K562 (cell line): Measurements from ENCODE around the gene CHAT. TPM values are rescaled to one million over a fixed set of nuclear protein-coding genes. Genes with fewer than 3 reads are reported as not detected.

Experiments used
- ATAC-seq: fragments of 200-7000 bp; cut with Tn5 transposase; 3 replicates; pipeline ENCODE4 v1.9.1; 2020; ENCODE audit warnings: moderate library complexity
- BruUV-seq: library from RNA; stranded (reverse); fragments of 400-500 nt; replicated peaks from 2 replicates; lab custom pipeline; 2021; lab: Mats Ljungman, UMichigan
- CTCF ChIA-PET: fragments of 300-600 bp; formaldehyde crosslinking; extraction: SDS; loops from one replicate; lab custom pipeline; 2021; ENCODE audit warnings: low intra/inter-chr PET ratio; lab: Yijun Ruan, JAX
- POLR2A ChIA-PET: fragments of 300-600, 350-650 bp; sonication (Branson Sonifier 250); formaldehyde crosslinking; extraction: SDS; loops from one replicate; lab custom pipeline; 2021; ENCODE audit warnings: antibody characterized with exemption, inconsistent platforms; lab: Yijun Ruan, JAX
- DNase-seq, 4 experiments: peaks; one replicate each; pipeline versions ENCODE4 v3.0.0 to v3.0.0-alpha.2; 2011 to 2018; ENCODE audit warnings: low spot score in 3 of 4, mixed read lengths in 3 of 4; ENCODE audit errors: extremely low read depth in 1 of 4
- FAIRE-seq: peaks from 2 replicates; lab custom pipeline; 2011; peaks lifted over from hg19 to GRCh38; lab: Jason Lieb, UNC
- H2AFZ ChIP-seq: 2 replicates; pipeline ENCODE4 v1.6.0; 2011; ENCODE audit warnings: low read depth, low read length, control low read depth, inconsistent platforms
- H3K27ac ChIP-seq: fragments of 200-600 bp; 3 replicates; pipeline ENCODE4 v1.8.0; 2011; ENCODE audit warnings: low read depth, mild to moderate bottlenecking, control low read depth, inconsistent platforms, low read length, moderate library complexity, mixed read lengths; ENCODE audit errors: extremely low read depth
- H3K27me3 ChIP-seq, 2 experiments: fragments of 300-600 bp in 1 of 2; 2 replicates in 1 of 2; 3 replicates in 1 of 2; pipeline versions ENCODE4 v1.6.0 to v1.8.0; 2011; ENCODE audit warnings: inconsistent platforms in 2 of 2, low read length in 2 of 2, mild to moderate bottlenecking in 1 of 2, mixed read lengths in 1 of 2, moderate library complexity in 1 of 2; ENCODE audit not compliant: control insufficient read depth in 2 of 2, insufficient read depth in 2 of 2
- H3K36me3 ChIP-seq: fragments of 300-600 bp; 3 replicates; pipeline ENCODE4 v1.8.0; 2011; ENCODE audit warnings: mild to moderate bottlenecking, low read length, inconsistent platforms; ENCODE audit not compliant: control insufficient read depth, insufficient read depth
- H3K4me1 ChIP-seq, 2 experiments: fragments of 200-600 bp in 1 of 2; replicated peaks in 1 of 2; 2 replicates in 1 of 2; 3 replicates in 1 of 2; pipeline versions ENCODE4 v1.5.1 to v1.8.0; 2011; ENCODE audit warnings: inconsistent platforms in 2 of 2, low read length in 2 of 2, mild to moderate bottlenecking in 1 of 2, mixed read lengths in 1 of 2, moderate library complexity in 1 of 2; ENCODE audit not compliant: control insufficient read depth in 2 of 2, insufficient read depth in 2 of 2
- H3K4me2 ChIP-seq: 2 replicates; pipeline ENCODE4 v1.6.1; 2011; ENCODE audit warnings: low read length, control low read depth, inconsistent platforms, mixed read lengths; ENCODE audit not compliant: insufficient read depth
- H3K4me3 ChIP-seq: fragments of 200-600 bp; sonication (generic), shearing (Covaris generic); 2 replicates; pipeline ENCODE4 v1.5.1; 2016; ENCODE audit warnings: control low read depth, inconsistent platforms
- H3K79me2 ChIP-seq: fragments of 200-600 bp; 3 replicates; pipeline ENCODE4 v1.8.0; 2011; ENCODE audit warnings: low read length, inconsistent platforms; ENCODE audit not compliant: control insufficient read depth, insufficient read depth
- H3K9ac ChIP-seq, 2 experiments: 2 replicates each; pipeline versions ENCODE4 v1.6.0 to v1.6.1; 2011; ENCODE audit warnings: low read depth in 2 of 2, low read length in 2 of 2, control low read depth in 1 of 2, inconsistent platforms in 1 of 2, mild to moderate bottlenecking in 1 of 2, mixed read lengths in 1 of 2; ENCODE audit not compliant: insufficient read depth in 1 of 2
- H3K9me1 ChIP-seq: one replicate; pipeline ENCODE4 v1.6.0; 2011; ENCODE audit warnings: inconsistent platforms, mild to moderate bottlenecking, low read length, moderate library complexity; ENCODE audit not compliant: control insufficient read depth, insufficient read depth
- H3K9me3 ChIP-seq: replicated peaks from 2 replicates; pipeline ENCODE4 v1.5.1; 2011; ENCODE audit warnings: low read depth, low read length, inconsistent platforms; ENCODE audit not compliant: control insufficient read depth, insufficient read depth
- H4K20me1 ChIP-seq: replicated peaks from 2 replicates; pipeline ENCODE4 v1.6.1; 2011; ENCODE audit warnings: low read length, inconsistent platforms, mixed read lengths; ENCODE audit not compliant: control insufficient read depth, insufficient read depth
- C11orf30 ChIP-seq: fragments of 450-650 bp; IDR thresholded peaks from 2 replicates; pipeline ENCODE4 v1.6.1; 2016; ENCODE audit warnings: low read depth, mild to moderate bottlenecking
- MAFF ChIP-seq: IDR thresholded peaks from 2 replicates; pipeline ENCODE4 v1.6.1; 2012; ENCODE audit warnings: low read length, improper control_type of control experiment
- MAFG ChIP-seq: fragments of 450-650 bp; conservative IDR thresholded peaks from 2 replicates; pipeline ENCODE4 v1.6.1; 2016; ENCODE audit warnings: missing genetic modification characterization, missing compliant biosample characterization
- MAFK ChIP-seq: IDR thresholded peaks from 2 replicates; pipeline ENCODE4 v1.6.1; 2011; ENCODE audit warnings: low read length, improper control_type of control experiment
- MXI1 ChIP-seq: IDR thresholded peaks from 2 replicates; pipeline ENCODE4 v1.6.1; 2011; ENCODE audit warnings: low read depth, mild to moderate bottlenecking, improper control_type of control experiment, low read length
- MYBL2 ChIP-seq, 2 experiments: fragments of 450-650 bp in 1 of 2; sonication (generic) in 1 of 2; formaldehyde crosslinking in 1 of 2; IDR thresholded peaks; 2 replicates each; pipeline versions ENCODE4 v1.6.1 to v1.8.1; 2017 to 2022; ENCODE audit warnings: borderline replicate concordance in 1 of 2, inconsistent platforms in 1 of 2, low read depth in 1 of 2, mild to moderate bottlenecking in 1 of 2, missing genetic modification reagents in 1 of 2, moderate library complexity in 1 of 2
- NFE2 ChIP-seq: IDR thresholded peaks from 2 replicates; pipeline ENCODE4 v1.6.1; 2014; ENCODE audit warnings: antibody characterized with exemption, low read depth
- NFE2L1 ChIP-seq: fragments of 450-650 bp; IDR thresholded peaks from 2 replicates; pipeline ENCODE4 v1.6.1; 2016; ENCODE audit warnings: missing genetic modification characterization, low read depth, mild to moderate bottlenecking, missing compliant biosample characterization, moderate library complexity, borderline replicate concordance
- SIX5 ChIP-seq, 2 experiments: IDR thresholded peaks; 2 replicates each; pipeline ENCODE4 v1.6.1; 2011; ENCODE audit warnings: low read length in 2 of 2, borderline replicate concordance in 1 of 2, low read depth in 1 of 2, mild to moderate bottlenecking in 1 of 2, moderate library complexity in 1 of 2; ENCODE audit not compliant: insufficient read depth in 1 of 2
- TEAD4 ChIP-seq, 2 experiments: sonication (generic) in 1 of 2; formaldehyde crosslinking in 1 of 2; IDR thresholded peaks; 2 replicates each; pipeline versions ENCODE4 v1.6.1 to v1.8.0; 2012 to 2022; ENCODE audit warnings: borderline replicate concordance in 1 of 2, inconsistent platforms in 1 of 2, low read length in 1 of 2, mild to moderate bottlenecking in 1 of 2, missing genetic modification reagents in 1 of 2
- ZNF316 ChIP-seq: fragments of 450-650 bp; IDR thresholded peaks from 2 replicates; pipeline ENCODE4 v1.6.1; 2016
- WGBS: fragments of 100-300 bp; shearing (Covaris generic); methylation state at CpG from one replicate; pipeline ENCODE4 v1.1.6; 2016; ENCODE audit warnings: low coverage, mixed read lengths; ENCODE audit not compliant: insufficient coverage; ENCODE audit errors: missing lambda C conversion rate; 5-methylcytosine and 5-hydroxymethylcytosine counted together
- in situ Hi-C: fragments of 300-500 bp; cut with MboI; formaldehyde crosslinking; loops from 4 replicates; pipeline ENCODE4 v1.15.0; 2018; ENCODE audit warnings: inconsistent platforms, mixed read lengths
- intact Hi-C: fragments of 100-400 bp; cut with micrococcal nuclease; formaldehyde crosslinking; loops from 2 replicates; pipeline ENCODE4 v1.14.2; 2022
- polyA plus RNA-seq, 8 experiments: library from polyadenylated mRNA; depleted of rRNA in 4 of 8; stranded (reverse) in 5 of 8; unstranded in 3 of 8; fragments of >200 nt; fragmentation: Nextera tagmentation in 2 of 8; fragmentation: Illumina TruSeq in 1 of 8; extraction: Ambion mirVana in 2 of 8; extraction: Trizol in 1 of 8; gene quantifications; 2 replicates each; pipeline versions ENCODE4 v1.2.1 to v1.2.3, GENCODE V29; 2011 to 2014; ENCODE audit warnings: inconsistent platforms in 1 of 8, missing spikeins in 1 of 8
- total RNA-seq, 7 experiments: library from RNA; depleted of rRNA in 6 of 7; stranded (reverse); fragments of >200 nt in 6 of 7; fragmentation: Illumina TruSeq in 2 of 7; extraction: Trizol in 2 of 7; gene quantifications; 2 replicates each; pipeline versions ENCODE4 v1.2.1 to v1.2.3, GENCODE V29; 2011 to 2021; ENCODE audit warnings: low replicate concordance in 1 of 7

CHAT gene
- total and polyA plus RNA-seq, 9 of the 15 experiments (the other 6 are each of a cell fraction or from before 2014, with no cell fraction given), result not detected

- no peak overlapping the region for H3K9ac ChIP-seq
- no peak overlapping the region for H2AFZ ChIP-seq
- in situ Hi-C loops (no loop called here), intact Hi-C loops (no loop called here)
- 13% methylated on average over 2 of the region's 2 CpGs for WGBS
- POLR2A ChIA-PET, result no interaction called here
- CTCF ChIA-PET, result no interaction called here
- H3K9me1 ChIP-seq, result no peaks in the 10 kb centered on the region
- no peak overlapping the region for H3K4me3 ChIP-seq
- no peak overlapping the region for H3K27ac ChIP-seq
- H3K9me3 ChIP-seq, result no peaks in the 10 kb centered on the region
- BruUV-seq, result no TSS peak
- H4K20me1 ChIP-seq, result no peaks in the 10 kb centered on the region
- H3K4me2 ChIP-seq, result no peak overlapping the region
- no peaks in the 10 kb centered on the region for H3K36me3 ChIP-seq
- DNase-seq (no peak), FAIRE-seq (no peak), ATAC-seq (no peak)
- no peaks in the 10 kb centered on the region for H3K79me2 ChIP-seq
- TF ChIP-seq ZNF316 (peak; percentile 75), MAFG (peak; percentile 87), NFE2L1 (tag) (peak; percentile 69), C11orf30 (peak; percentile 77), MYBL2 (IDR thresholded peaks at IDR 0.05; ENCODE audit: low read depth) (no peak), MYBL2 (CRISPR knock-in tag; IDR thresholded peaks at IDR 0.05; ENCODE audit: borderline replicate concordance) (no peak), MXI1 (no peak), MAFK (peak; percentile 48; the same call in 1 of the 2 replicates), TEAD4 (IDR thresholded peaks at IDR 0.05; ENCODE audit: low read length) (no peak), TEAD4 (CRISPR knock-in tag; IDR thresholded peaks at IDR 0.05; ENCODE audit: borderline replicate concordance) (no peak), MAFF (peak; percentile 63; the same call in 1 of the 2 replicates), SIX5 (IDR thresholded peaks at IDR 0.05; ENCODE audit: borderline replicate concordance in 1 of 2, insufficient read depth in 1 of 2, low read depth in 1 of 2, low read length in 2 of 2) (no peak), NFE2 (peak; percentile 47)
- peaks cover under 1 to 3% of the 10 kb centered on the region in 2 experiments; a peak in 1 of 5 replicates for H3K27me3 ChIP-seq
- H3K4me1 ChIP-seq, result peaks cover 4 to 12% of the 10 kb centered on the region in 2 experiments; a peak in 4 of 5 replicates
Observed at GRCh38 chr10:49682879-49683278, 69.0 kb downstream of the CHAT start.
